Measurements from ENCODE around the gene CSH2. TPM values are rescaled to one million over a fixed set of nuclear protein-coding genes. Genes with fewer than 3 reads are reported as not detected.

Gene CSH2
- total and polyA plus RNA-seq, 2 of the 13 experiments (the other 11 are each of a cell fraction or from before 2014, with no cell fraction given), result not detected

GRCh38 chr17:63826468-63827001, 46.9 kb downstream of the CSH2 start (continued):
- TF ChIP-seq RXRB (CRISPR knock-in tag; IDR thresholded peaks at IDR 0.05; ENCODE audit: borderline replicate concordance), result no peak
- TF ChIP-seq ZNF33A (CRISPR knock-in tag; IDR thresholded peaks at IDR 0.05; ENCODE audit: borderline replicate concordance), result peak; percentile 27; the same call in 1 of the 2 replicates
- TF ChIP-seq PREB (CRISPR knock-in tag; IDR thresholded peaks at IDR 0.05), result no peak
- TF ChIP-seq NR1H2 (CRISPR knock-in tag; IDR thresholded peaks at IDR 0.05; ENCODE audit: borderline replicate concordance, low read depth), result no peak
- no peak for TF ChIP-seq ZNF275 (CRISPR knock-in tag; IDR thresholded peaks at IDR 0.05; ENCODE audit: borderline replicate concordance)
- peak; percentile 8; the same call in 1 of the 2 replicates for TF ChIP-seq ISL2 (CRISPR knock-in tag; IDR thresholded peaks at IDR 0.05)
- TF ChIP-seq RBM39 (IDR thresholded peaks at IDR 0.05; ENCODE audit: low read depth, low read length, poor library complexity, severe bottlenecking), result no peak
- peak; percentile 80 for TF ChIP-seq AHR (CRISPR knock-in tag; IDR thresholded peaks at IDR 0.05)
- TF ChIP-seq NR3C1 (CRISPR knock-in tag; IDR thresholded peaks at IDR 0.05), result no peak
- no peak for TF ChIP-seq JARID2 (CRISPR knock-in tag; IDR thresholded peaks at IDR 0.05; ENCODE audit: insufficient replicate concordance)
- peak; percentile 12 for TF ChIP-seq SRSF1 (optimal IDR thresholded peaks at IDR 0.05; ENCODE audit: low read depth, low read length)
- peak; percentile 56; the same call in 1 of the 2 replicates for TF ChIP-seq MAF1 (CRISPR knock-in tag; IDR thresholded peaks at IDR 0.05; ENCODE audit: borderline replicate concordance)
- TF ChIP-seq FOXA3 (CRISPR knock-in tag; IDR thresholded peaks at IDR 0.05), result no peak
- no peak for TF ChIP-seq ZKSCAN1 (IDR thresholded peaks at IDR 0.05; ENCODE audit: low read length)
- TF ChIP-seq ZUFSP (CRISPR knock-in tag; IDR thresholded peaks at IDR 0.05; ENCODE audit: borderline replicate concordance), result no peak
- TF ChIP-seq HDAC1 (CRISPR knock-in tag; IDR thresholded peaks at IDR 0.05), result peak; percentile 9; the same call in 1 of the 2 replicates
- TF ChIP-seq RBAK (CRISPR knock-in tag; IDR thresholded peaks at IDR 0.05), result no peak
- no peak for TF ChIP-seq MED1 (CRISPR knock-in tag; IDR thresholded peaks at IDR 0.05)
- TF ChIP-seq ZNF816 (CRISPR knock-in tag; IDR thresholded peaks at IDR 0.05; ENCODE audit: borderline replicate concordance), result no peak
- TF ChIP-seq ZNF567 (CRISPR knock-in tag; IDR thresholded peaks at IDR 0.05; ENCODE audit: borderline replicate concordance), result 0 out of 2 replicates have a peak, but pooled peaks have one; percentile 26
- no peak for TF ChIP-seq PPARG (CRISPR knock-in tag; conservative IDR thresholded peaks at IDR 0.05)
- TF ChIP-seq ZNF12 (CRISPR knock-in tag; IDR thresholded peaks at IDR 0.05), result no peak; the same call in 1 of the 2 replicates
- TF ChIP-seq TEF (CRISPR knock-in tag; IDR thresholded peaks at IDR 0.05), result peak; percentile 62; the same call in 1 of the 2 replicates
- no peak for TF ChIP-seq ZNF496 (CRISPR knock-in tag; IDR thresholded peaks at IDR 0.05; ENCODE audit: insufficient replicate concordance)
- TF ChIP-seq NFATC3 (CRISPR knock-in tag; IDR thresholded peaks at IDR 0.05), result 0 out of 2 replicates have a peak, but pooled peaks have one; percentile 0
